ENCODE data around the gene NOVA1. TPM values are rescaled to one million over a fixed set of nuclear protein-coding genes. Genes with fewer than 3 reads are reported as not detected.

Gene NOVA1
- total and polyA plus RNA-seq, 2 of the 4 experiments (the other 2 are of a cell fraction) = 0.90 to 3.0 TPM

DNA sequence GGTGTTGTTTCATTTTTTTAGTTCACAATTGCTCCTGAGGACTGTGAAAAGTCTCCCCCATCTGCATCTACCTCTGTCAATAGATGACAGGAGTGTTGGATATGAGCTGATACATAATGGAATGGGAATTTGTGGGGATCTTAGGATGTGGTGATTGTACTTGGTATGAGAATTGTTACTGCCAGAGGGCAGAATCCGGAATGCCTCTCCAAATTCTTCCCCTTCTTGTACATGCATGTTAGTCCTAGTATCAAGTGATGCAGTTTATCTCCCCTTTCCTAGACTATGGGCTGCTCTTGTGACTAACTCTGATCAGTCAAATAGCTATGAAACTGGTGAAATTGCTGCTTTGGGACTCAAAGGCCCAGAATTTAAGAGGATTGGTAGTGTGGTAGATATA, 24.8 kb upstream of the NOVA1 start:
- no peak overlapping the region for H2BK120ac ChIP-seq (ENCODE audit: low read depth, low read length)
- DNase-seq (no peak), ATAC-seq (ENCODE audit: low read depth) (no peak)
- H3K14ac ChIP-seq (replicated peaks; ENCODE audit: low read depth, low read length) = no peak overlapping the region
- H4K20me1 ChIP-seq (ENCODE audit: insufficient read depth, low read length) = no peaks in the 10 kb centered on the region
- no peak overlapping the region for H2AK9ac ChIP-seq (replicated peaks; ENCODE audit: low read depth, low read length, poor library complexity)
- POLR2A ChIA-PET (ENCODE audit: unreplicated experiment) = interaction anchor here (0.6 kb wide), 1 partner anchor 523 kb away, joined by 3 read pairs; no protein-coding TSS in a partner anchor
- H3K56ac ChIP-seq (ENCODE audit: extremely low read depth, insufficient read depth, low read length) = no peak overlapping the region
- WGBS, 2 experiments (ENCODE audit: extremely low coverage in 2 of 2, insufficient read length in 1 of 2) = no CpG with 5 or more reads among the region's 1 CpG
- no peak overlapping the region for H3K18ac ChIP-seq (ENCODE audit: low read depth, low read length)
- in situ Hi-C loops (cut with MboI; ENCODE audit: low sequenced_read_pairs) (no loop called here), intact Hi-C loops (cut with micrococcal nuclease) (no loop called here), dilution Hi-C loops (cut with HindIII; ENCODE audit: low sequenced_read_pairs, unreplicated experiment) (no loop called here)
- H3K4me2 ChIP-seq (ENCODE audit: low read depth, low read length) = no peak overlapping the region
- no peak overlapping the region for H2AFZ ChIP-seq (replicated peaks; ENCODE audit: low read length, poor library complexity)
- H3K27me3 ChIP-seq (ENCODE audit: control insufficient read depth, insufficient read depth, low read length) = no peaks in the 10 kb centered on the region
- H2BK5ac ChIP-seq (ENCODE audit: low read depth, low read length, poor library complexity, severe bottlenecking) = no peak overlapping the region
- H3K27ac ChIP-seq (ENCODE audit: insufficient read depth, low read length) = no peak overlapping the region
- CTCF ChIA-PET = no interaction called here
- H3K23ac ChIP-seq (ENCODE audit: low read depth, low read length) = no peak overlapping the region
- H2BK20ac ChIP-seq (ENCODE audit: low read depth, low read length) = no peak overlapping the region
- H3K79me1 ChIP-seq (ENCODE audit: low read depth in 1 of 2, low read length in 2 of 2) = no peaks in the 10 kb centered on the region
- no peak overlapping the region for H4K5ac ChIP-seq (ENCODE audit: low read depth, low read length)
- H3K4ac ChIP-seq (ENCODE audit: low read depth, low read length) = no peak overlapping the region
- TF ChIP-seq POLR2A (IDR thresholded peaks at IDR 0.05; ENCODE audit: low read depth, low read length) (no peak), RCOR1 (IDR thresholded peaks at IDR 0.05; ENCODE audit: insufficient replicate concordance, low read length) (no peak), RFX5 (IDR thresholded peaks at IDR 0.05; ENCODE audit: low read depth, low read length) (no peak), MXI1 (IDR thresholded peaks at IDR 0.05; ENCODE audit: borderline replicate concordance, low read depth, low read length) (no peak), MAZ (IDR thresholded peaks at IDR 0.05; ENCODE audit: borderline replicate concordance, low read depth, low read length) (no peak)
- TF ChIP-seq, protein P1, sequence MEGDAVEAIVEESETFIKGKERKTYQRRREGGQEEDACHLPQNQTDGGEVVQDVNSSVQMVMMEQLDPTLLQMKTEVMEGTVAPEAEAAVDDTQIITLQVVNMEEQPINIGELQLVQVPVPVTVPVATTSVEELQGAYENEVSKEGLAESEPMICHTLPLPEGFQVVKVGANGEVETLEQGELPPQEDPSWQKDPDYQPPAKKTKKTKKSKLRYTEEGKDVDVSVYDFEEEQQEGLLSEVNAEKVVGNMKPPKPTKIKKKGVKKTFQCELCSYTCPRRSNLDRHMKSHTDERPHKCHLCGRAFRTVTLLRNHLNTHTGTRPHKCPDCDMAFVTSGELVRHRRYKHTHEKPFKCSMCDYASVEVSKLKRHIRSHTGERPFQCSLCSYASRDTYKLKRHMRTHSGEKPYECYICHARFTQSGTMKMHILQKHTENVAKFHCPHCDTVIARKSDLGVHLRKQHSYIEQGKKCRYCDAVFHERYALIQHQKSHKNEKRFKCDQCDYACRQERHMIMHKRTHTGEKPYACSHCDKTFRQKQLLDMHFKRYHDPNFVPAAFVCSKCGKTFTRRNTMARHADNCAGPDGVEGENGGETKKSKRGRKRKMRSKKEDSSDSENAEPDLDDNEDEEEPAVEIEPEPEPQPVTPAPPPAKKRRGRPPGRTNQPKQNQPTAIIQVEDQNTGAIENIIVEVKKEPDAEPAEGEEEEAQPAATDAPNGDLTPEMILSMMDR (conservative IDR thresholded peaks at IDR 0.05; ENCODE audit: low read depth, low read length) = no peak
- H3K4me1 ChIP-seq (ENCODE audit: control insufficient read depth, insufficient read depth, low read length) = no peaks in the 10 kb centered on the region
- H3K9me1 ChIP-seq (ENCODE audit: insufficient read depth, low read length) = no peaks in the 10 kb centered on the region
- H3K9me3 ChIP-seq (ENCODE audit: control insufficient read depth, insufficient read depth, low read length) = no peaks in the 10 kb centered on the region
- no TSS peak for BruUV-seq (replicated peaks)
- no peak overlapping the region for H2AK5ac ChIP-seq (ENCODE audit: low read depth, low read length)
- H3K9ac ChIP-seq (ENCODE audit: low read depth, low read length) = no peak overlapping the region
- H2BK15ac ChIP-seq (ENCODE audit: low read depth, low read length) = no peak overlapping the region
- H4K8ac ChIP-seq (ENCODE audit: low read depth in 2 of 2, low read length in 2 of 2) = no peak overlapping the region
- no peak overlapping the region for H3K4me3 ChIP-seq (ENCODE audit: insufficient read depth, low read depth, low read length)
- H3K36me3 ChIP-seq (ENCODE audit: control insufficient read depth, insufficient read depth, low read length) = no peaks in the 10 kb centered on the region
- no peak overlapping the region for H4K91ac ChIP-seq (ENCODE audit: insufficient read depth, low read depth, low read length)
